Transverse colon (tissue), 4 donors: Measurements from ENCODE around the gene METRNL. TPM values are rescaled to one million over a fixed set of nuclear protein-coding genes. Genes with fewer than 3 reads are reported as not detected.
"Not testable (repeated sequence)": the region's sequence is repeated elsewhere in the genome, so short reads cannot be mapped to it uniquely, and the experiment has no call there.

Experiments used
- DNase-seq: peaks from one replicate; pipeline ENCODE4 v3.0.0-alpha.2; 2019
- H3K27ac ChIP-seq, 4 donors: fragments of 200-600 bp; sonication (generic); 2 replicates each; pipeline ENCODE4 v1.5.1; 2016 to 2018; ENCODE audit warnings: inconsistent platforms in 4 of 4
- H3K27me3 ChIP-seq: fragments of 200-600 bp; sonication (generic); 2 replicates; pipeline ENCODE4 v1.5.1; 2017; ENCODE audit warnings: inconsistent platforms
- H3K36me3 ChIP-seq, 4 donors: fragments of 200-600 bp; sonication (generic); 2 replicates each; pipeline ENCODE4 v1.5.1; 2017 to 2019; ENCODE audit warnings: inconsistent platforms in 4 of 4
- H3K4me1 ChIP-seq, 4 donors: fragments of 200-600 bp; sonication (generic); 2 replicates each; pipeline ENCODE4 v1.5.1; 2017 to 2020; ENCODE audit warnings: inconsistent platforms in 4 of 4
- H3K4me3 ChIP-seq, 4 donors: fragments of 200-600 bp; sonication (generic); 1 replicate in 1 of 4; 2 replicates in 3 of 4; pipeline versions ENCODE4 v1.5.1 to v1.6.1; 2017 to 2019; ENCODE audit warnings: inconsistent platforms in 4 of 4
- H3K9me3 ChIP-seq, 2 donors: fragments of 200-600 bp; sonication (generic); 2 replicates each; pipeline ENCODE4 v1.5.1; 2017 to 2019; ENCODE audit warnings: inconsistent platforms in 2 of 2
- EP300 ChIP-seq: sonication (generic); formaldehyde crosslinking; IDR thresholded peaks from one replicate; pipeline ENCODE4 v1.6.1; 2017; ENCODE audit warnings: antibody characterized with exemption, low read depth
- POLR2A ChIP-seq: fragments of 450-650 bp; IDR thresholded peaks from one replicate; pipeline ENCODE4 v1.6.1; 2016; ENCODE audit warnings: antibody characterized with exemption, mild to moderate bottlenecking, moderate library complexity
- POLR2AphosphoS5 ChIP-seq, 3 donors: sonication (generic); formaldehyde crosslinking; IDR thresholded peaks; one replicate each; pipeline ENCODE4 v1.6.1; 2016; ENCODE audit warnings: antibody characterized with exemption in 3 of 3
- WGBS, 2 donors: methylation state at CpG; one replicate each; pipeline ENCODE4 v1.1.5; 2018; ENCODE audit warnings: low coverage in 1 of 2; 5-methylcytosine and 5-hydroxymethylcytosine counted together
- in situ Hi-C, 4 donors: fragments of 200-750 bp; cut with MboI; loops; one replicate each; pipeline versions ENCODE4 v1.15.0 to v1.15.1; 2017; ENCODE audit warnings: low sequenced_read_pairs in 3 of 4, low pct_ligation_motif_present in 1 of 4, low pct_unique_long_range_greater_than_20kb in 1 of 4
- intact Hi-C: fragments of 100-400 bp; cut with DNase I; formaldehyde crosslinking; loops from one replicate; pipeline ENCODE4 v1.15.1; 2023; ENCODE audit warnings: low total_unique reads
- total RNA-seq, 4 donors: library from RNA; depleted of rRNA; stranded (reverse); fragments of >200 nt; gene quantifications; one replicate each; pipeline ENCODE4 v1.1.0, GENCODE V29; 2016
- TF ChIP-seq, protein P1 (sequence below), 5 experiments: fragments of 200-600 bp in 3 of 5; fragments of 450-650 bp in 2 of 5; sonication (generic) in 3 of 5; IDR thresholded peaks; 1 replicate in 2 of 5; 2 replicates in 3 of 5; pipeline ENCODE4 v1.5.1; 2016 to 2017; ENCODE audit warnings: antibody characterized with exemption in 5 of 5, inconsistent platforms in 3 of 5, mild to moderate bottlenecking in 2 of 5, moderate library complexity in 1 of 5

Gene METRNL, protein sequence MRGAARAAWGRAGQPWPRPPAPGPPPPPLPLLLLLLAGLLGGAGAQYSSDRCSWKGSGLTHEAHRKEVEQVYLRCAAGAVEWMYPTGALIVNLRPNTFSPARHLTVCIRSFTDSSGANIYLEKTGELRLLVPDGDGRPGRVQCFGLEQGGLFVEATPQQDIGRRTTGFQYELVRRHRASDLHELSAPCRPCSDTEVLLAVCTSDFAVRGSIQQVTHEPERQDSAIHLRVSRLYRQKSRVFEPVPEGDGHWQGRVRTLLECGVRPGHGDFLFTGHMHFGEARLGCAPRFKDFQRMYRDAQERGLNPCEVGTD
- 100 to 1,000 TPM in 2 of 4 donors, 10 to 100 TPM in 2; 46.8 to 325 (median 112) TPM for total RNA-seq

DNA sequence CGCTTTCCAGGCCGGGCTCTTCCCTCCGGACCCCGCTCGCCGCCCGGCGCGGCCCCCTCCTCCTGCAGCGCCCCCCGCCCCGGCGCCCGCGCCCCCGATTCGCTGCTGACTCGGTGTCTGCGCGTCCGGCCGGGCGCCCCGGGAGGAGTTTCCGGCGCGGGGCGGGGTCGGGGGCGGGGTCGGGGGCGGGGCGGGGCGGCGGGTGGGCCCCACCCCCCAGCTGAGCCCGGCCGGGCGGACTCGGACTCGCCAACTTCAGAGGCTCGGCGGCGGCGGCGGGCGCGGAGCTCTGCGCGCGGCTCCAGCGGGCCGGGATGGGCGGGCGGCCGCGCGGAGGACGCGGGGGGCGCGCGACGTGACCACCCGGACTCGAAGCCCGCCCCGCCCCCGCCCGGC lies at the start of gene METRNL:
METRNL (plus strand) TSS at position 258 of the 396 bp plus-strand sequence. CDS start 207 bp downstream, outside the sequence.
- WGBS, 2 donors: no CpG with 5 or more reads among the region's 69 CpGs
- Histone ChIP-seq H3K36me3 (no peaks in the 10 kb centered on the region), H3K27ac (peak within 1 kb of the TSS; percentile 90 to 95 (median 93)), H3K27me3 (peaks cover 16% of the 10 kb centered on the region), H3K4me3 (peak within 1 kb of the TSS; percentile 82 to 94 (median 87)), H3K9me3 (no peaks in the 10 kb centered on the region), H3K4me1 (peaks cover 37 to 46% (median 42%) of the 10 kb centered on the region in 4 donors)
- intact Hi-C loops: no loop called here
- peak; percentile 87 for DNase-seq
- in situ Hi-C loops: no loop called here
- no peak for TF ChIP-seq POLR2A
- TF ChIP-seq, protein P1, sequence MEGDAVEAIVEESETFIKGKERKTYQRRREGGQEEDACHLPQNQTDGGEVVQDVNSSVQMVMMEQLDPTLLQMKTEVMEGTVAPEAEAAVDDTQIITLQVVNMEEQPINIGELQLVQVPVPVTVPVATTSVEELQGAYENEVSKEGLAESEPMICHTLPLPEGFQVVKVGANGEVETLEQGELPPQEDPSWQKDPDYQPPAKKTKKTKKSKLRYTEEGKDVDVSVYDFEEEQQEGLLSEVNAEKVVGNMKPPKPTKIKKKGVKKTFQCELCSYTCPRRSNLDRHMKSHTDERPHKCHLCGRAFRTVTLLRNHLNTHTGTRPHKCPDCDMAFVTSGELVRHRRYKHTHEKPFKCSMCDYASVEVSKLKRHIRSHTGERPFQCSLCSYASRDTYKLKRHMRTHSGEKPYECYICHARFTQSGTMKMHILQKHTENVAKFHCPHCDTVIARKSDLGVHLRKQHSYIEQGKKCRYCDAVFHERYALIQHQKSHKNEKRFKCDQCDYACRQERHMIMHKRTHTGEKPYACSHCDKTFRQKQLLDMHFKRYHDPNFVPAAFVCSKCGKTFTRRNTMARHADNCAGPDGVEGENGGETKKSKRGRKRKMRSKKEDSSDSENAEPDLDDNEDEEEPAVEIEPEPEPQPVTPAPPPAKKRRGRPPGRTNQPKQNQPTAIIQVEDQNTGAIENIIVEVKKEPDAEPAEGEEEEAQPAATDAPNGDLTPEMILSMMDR (IDR thresholded peaks at IDR 0.05): no peak
- peak; percentile 68 to 96 (median 88) for TF ChIP-seq POLR2AphosphoS5 (IDR thresholded peaks at IDR 0.05)
- no peak for TF ChIP-seq EP300

DNA sequence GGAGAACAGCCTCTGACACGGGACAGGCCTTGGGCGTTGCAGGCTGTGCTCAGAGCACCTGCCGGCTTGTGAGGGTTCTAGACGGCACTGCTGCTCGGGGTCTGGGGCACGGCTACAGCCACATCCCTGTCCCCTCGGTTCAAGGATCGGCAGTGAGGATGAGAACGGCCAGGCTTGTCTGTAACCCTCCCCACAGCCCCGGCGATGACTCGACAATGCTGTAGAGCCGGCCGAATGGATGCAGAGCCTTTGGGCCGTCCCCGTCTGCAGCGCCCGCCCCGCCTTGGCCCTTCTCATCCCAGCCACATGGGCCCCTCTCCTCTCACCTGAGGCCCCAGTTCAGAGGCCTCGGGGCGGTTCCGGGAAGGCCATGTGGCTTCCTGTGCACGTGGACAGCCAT lies 49.0 kb upstream of the METRNL start:
- TF ChIP-seq, protein P1 (IDR thresholded peaks at IDR 0.05): no peak
- TF ChIP-seq EP300 (no peak), POLR2AphosphoS5 (IDR thresholded peaks at IDR 0.05) (no peak), POLR2A (no peak)
- Histone ChIP-seq H3K36me3 (no peaks in the 10 kb centered on the region), H3K4me3 (no peak overlapping the region), H3K9me3 (no peaks in the 10 kb centered on the region), H3K27ac (no peak overlapping the region), H3K4me1 (no peaks in the 10 kb centered on the region), H3K27me3 (no peaks in the 10 kb centered on the region)
- 89% methylated on average over 17 of the region's 23 CpGs; no CpG with 5 or more reads in 1 of the 2 donors for WGBS, 2 donors
- intact Hi-C loops: no loop called here
- no peak for DNase-seq
- in situ Hi-C loops: no loop called here

DNA sequence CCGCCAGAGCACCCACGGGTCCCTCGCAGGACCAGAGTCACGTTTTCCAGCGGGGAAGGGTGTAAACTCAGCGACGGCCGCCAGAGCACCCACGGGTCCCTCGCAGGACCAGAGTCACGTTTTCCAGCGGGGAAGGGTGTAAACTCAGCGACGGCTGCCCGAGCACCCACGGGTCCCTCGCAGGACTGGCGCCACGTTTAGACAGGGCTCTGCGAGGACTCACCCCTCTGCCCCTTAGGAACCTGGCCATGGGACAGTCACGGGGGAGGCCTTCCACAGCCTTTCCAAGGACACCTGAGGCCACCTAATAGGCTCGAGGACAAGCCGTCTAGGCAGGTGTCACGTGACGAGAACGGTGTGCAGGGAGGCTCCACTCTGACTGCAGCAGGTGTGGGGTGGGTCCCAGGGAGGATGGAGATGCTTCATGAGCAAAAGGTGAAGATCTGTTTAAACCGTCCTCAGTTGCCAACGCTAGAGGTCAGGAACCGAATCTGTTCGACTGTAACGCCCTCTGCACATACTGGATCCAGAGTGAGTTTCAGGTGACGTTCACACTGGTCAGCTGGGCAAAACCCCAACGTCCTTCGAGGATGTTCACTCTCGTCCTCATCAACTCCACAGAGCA lies 48.0 kb upstream of the METRNL start:
- WGBS, 2 donors: 94% methylated on average over 31 of the region's 35 CpGs; no CpG with 5 or more reads in 1 of the 2 donors
- no peaks in the 10 kb centered on the region for H3K36me3 ChIP-seq
- no peak overlapping the region for H3K27ac ChIP-seq
- intact Hi-C loops: no loop called here
- no peak for DNase-seq
- no peaks in the 10 kb centered on the region for H3K27me3 ChIP-seq
- H3K4me1 ChIP-seq: no peaks in the 10 kb centered on the region
- TF ChIP-seq EP300 (no peak), POLR2A (no peak), POLR2AphosphoS5 (IDR thresholded peaks at IDR 0.05) (no peak)
- TF ChIP-seq, protein P1 (IDR thresholded peaks at IDR 0.05): no peak
- no peak overlapping the region for H3K4me3 ChIP-seq
- no peaks in the 10 kb centered on the region for H3K9me3 ChIP-seq
- in situ Hi-C loops: no loop called here

DNA sequence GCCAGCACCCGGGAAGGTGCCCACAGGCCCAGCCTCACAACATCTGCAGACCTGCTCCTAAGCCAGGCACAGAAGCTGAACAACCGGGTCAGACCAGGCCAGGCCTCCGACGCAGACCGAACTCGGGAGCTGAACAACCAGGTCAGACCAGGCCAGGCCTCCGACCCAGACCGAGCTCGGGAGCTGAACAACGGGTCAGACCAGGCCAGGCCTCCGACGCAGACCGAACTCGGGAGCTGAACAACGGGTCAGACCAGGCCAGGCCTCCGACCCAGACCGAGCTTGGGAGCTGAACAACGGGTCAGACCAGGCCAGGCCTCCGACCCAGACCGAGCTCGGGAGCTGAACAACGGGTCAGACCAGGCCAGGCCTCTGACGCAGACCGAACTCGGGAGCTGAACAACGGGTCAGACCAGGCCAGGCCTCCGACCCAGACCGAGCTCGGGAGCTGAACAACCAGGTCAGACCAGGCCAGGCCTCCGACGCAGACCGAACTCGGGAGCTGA lies 47.4 kb upstream of the METRNL start:
- H3K4me1 ChIP-seq, in situ Hi-C loops, H3K36me3 ChIP-seq, H3K9me3 ChIP-seq, H3K4me3 ChIP-seq, DNase-seq, H3K27me3 ChIP-seq, intact Hi-C loops, H3K27ac ChIP-seq: not testable (repeated sequence)
- WGBS, 2 donors: 93% methylated on average over 33 of the region's 33 CpGs; no CpG with 5 or more reads in 1 of the 2 donors
